ENCODE measurements around the gene EIF3D.

Gene EIF3D

DNA sequence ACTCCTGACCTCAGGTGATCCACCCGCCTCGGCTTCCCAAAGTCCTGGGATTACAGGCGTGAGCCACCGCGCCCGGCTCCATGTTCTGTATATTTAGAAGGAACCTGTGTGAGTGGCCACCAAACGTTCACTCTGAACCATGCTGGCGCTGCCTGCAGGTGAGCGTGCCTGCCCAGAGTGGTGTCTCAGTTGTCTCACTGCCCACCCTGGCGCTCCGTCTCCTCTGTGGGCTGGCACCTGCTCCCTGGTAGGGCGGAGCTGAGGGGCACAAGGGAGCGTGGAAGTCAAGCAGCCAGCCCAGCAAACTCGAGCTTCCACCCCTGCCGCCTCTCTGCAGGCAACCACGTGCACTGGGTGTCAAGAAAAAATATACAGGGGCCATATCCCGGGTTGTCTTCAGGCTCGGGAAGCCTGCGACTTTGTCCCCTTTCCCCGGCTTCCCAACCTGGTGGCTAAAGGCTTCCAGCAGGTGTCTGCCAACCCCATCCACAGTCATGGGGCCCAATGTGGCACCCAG is 64.2 kb downstream of the EIF3D start:
- DNase-seq (ENCODE audit: low read depth) = no peak

DNA sequence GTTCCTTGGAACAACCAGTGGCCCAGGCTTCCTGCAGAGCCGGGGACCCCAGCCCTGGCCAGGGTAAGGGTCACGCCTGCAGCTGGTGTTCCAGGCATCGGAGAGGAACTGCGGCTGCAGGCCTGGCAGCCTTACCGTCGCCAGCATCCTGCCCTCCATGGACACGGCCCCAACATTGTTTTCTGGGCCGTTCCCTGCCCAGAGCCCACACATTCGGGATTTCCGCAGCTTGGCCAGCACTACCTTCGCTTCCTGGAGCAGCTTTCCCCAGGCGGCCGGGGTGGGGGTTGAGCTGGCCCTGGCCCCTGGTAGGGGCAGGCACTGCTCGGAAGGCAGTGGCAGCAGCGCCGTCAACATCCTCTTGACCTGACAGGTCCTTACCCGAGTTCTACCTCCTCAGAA is 65.2 kb downstream of the EIF3D start:
- DNase-seq (ENCODE audit: low read depth) = no peak

GRCh38 chr22:36461665-36462649 is 67.0 kb downstream of the EIF3D start:
- DNase-seq (ENCODE audit: low read depth) = peak; percentile 88
